Bladder microvascular endothelial cell (primary cell): ENCODE data around the gene CPXM1. TPM values are rescaled to one million over a fixed set of nuclear protein-coding genes. Genes with fewer than 3 reads are reported as not detected.

Experiments used
- total RNA-seq: library from RNA; depleted of rRNA; stranded (reverse); fragments of >200 nt; gene quantifications from 2 replicates; pipeline ENCODE4 v1.2.3, GENCODE V29; 2014

CPXM1 gene
- total RNA-seq, result under 0.01 and 0.38 TPM in 2 replicates

DNA sequence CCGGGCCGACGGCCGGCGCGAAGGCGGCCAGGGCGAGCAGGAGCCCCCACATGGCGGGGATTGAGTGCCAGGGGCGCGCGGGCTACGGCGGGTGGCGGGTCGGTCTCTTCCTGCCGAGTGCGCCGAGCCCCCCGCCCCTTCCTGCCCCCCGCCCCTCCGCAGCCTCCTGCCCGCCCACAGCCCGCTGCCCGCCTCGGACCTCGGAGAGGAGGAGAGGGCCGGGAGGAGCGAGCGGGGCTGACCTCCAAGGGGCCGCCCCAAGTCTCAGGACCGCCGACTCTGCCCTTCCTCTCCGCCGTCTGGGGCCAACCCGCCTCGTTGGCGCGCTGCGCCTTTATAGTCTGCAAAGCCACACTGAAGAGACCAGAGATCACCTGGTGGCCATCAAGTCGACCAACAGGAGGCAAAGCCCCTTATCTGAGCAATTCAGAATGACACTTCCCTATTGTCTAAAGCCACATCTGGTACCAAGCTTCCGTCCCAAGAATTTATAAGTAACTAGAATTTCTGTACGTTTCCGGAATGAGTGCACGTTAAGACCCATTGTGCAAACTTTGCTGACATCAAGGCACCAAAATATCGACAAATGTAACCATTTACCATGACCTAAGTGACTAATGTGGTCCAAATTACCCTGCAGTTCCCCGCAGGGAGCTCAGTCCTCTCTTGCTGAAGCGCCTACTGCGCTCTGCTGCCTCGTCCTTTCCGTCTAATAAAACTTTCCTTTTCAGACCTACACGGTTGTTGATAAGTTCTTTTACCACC is at the start of gene CPXM1:
Gene CPXM1, minus strand, starts transcription at position 107 of the 765 bp plus-strand sequence. Its CDS starts 55 bp downstream, at position 52.

DNA sequence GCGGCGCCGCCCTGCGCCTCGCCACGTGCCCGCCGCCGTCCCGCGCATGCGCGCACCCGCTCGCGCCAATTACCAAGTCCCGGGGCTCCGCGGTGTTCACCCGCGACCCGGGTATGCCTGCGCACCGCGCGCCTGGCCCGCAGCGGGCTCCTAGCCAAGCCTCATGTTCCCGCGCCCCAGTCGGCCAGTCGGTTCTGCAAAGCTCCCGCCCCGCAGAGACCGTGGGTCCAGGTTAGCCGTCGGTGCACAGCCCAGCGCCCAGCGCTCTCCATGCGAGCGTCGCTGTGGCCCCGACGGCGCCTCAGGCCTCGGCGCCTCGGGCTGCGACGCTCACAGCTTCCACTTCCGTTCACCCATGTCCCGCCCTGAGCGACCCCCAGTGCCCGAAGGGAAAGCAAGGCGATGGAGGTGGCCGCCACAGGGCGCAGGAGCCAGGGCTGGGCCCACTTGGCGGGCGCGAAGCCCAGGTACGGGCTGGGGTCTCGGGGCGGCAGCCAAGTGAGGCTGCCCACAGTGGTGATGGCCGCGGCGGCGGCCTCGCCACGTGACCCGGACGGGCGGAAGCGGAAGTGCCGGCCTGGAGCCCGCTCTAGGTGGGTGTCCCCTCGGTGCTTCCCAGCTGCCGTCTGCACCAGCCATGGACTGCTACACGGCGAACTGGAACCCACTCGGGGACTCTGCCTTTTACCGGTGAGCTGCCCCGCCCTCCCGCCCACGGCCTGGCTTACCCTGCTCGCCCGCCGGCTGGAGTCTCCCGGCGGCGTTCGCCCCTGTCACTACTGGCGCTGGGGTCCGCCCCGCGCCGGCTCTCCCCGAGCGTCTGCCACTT is 39.9 kb upstream of the CPXM1 start, which contains the start of the genes PCED1A and VPS16:
Gene PCED1A, minus strand, starts transcription at position 518 of the 829 bp plus-strand sequence. CDS start 743 bp downstream, outside the sequence.
Gene VPS16, plus strand, starts transcription at position 608 of the 829 bp plus-strand sequence. Its CDS starts 30 bp downstream, at position 638.

GRCh38 chr20:2816030-2816582 is 15.7 kb upstream of the CPXM1 start, which contains the start of gene TMEM239:
TSS of gene TMEM239 (plus strand) at chr20:2816364. CDS start at chr20:2816555, 191 bp downstream.

DNA sequence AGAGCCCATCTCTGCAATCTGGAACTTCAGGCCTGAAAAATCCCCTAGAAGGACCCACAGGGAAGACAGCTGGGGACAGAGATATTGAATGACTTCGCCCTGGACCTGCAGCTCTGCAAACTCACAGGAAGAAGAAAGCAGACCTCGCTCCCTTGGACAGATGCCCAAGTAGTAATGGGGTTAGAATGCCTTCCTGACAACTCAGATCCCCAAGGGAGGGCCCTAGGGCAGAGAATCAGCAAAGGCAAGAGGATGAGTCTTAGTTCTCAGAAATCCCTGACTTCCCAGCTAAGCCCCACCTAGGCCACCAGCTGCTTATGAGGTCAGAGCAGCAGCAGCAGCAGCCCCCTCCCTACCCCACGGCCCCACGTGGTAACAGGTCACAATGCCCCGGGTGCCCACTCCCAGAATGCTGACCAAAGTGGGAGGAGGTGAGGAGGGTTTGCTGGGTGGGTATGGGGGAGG is 14.2 kb upstream of the CPXM1 start, which contains the start of gene C20orf141:
Gene C20orf141, plus strand, starts transcription at position 401 of the 465 bp plus-strand sequence. CDS start 198 bp downstream, outside the sequence.

Other genes starting within 250 kb of the CPXM1 start
- gene NOP56, start 148.0 kb downstream of the CPXM1 start, total RNA-seq, result 148 and 221 TPM in 2 replicates
- gene IDH3B, start 136.4 kb downstream of the CPXM1 start, total RNA-seq, result 103 and 111 TPM in 2 replicates
- gene EBF4, start 107.8 kb downstream of the CPXM1 start, total RNA-seq, result under 0.01 and 2.6 TPM in 2 replicates
- gene C20orf141, start 14.4 kb upstream of the CPXM1 start, total RNA-seq, result not detected in 2 replicates
- not detected in 2 replicates for gene TMEM239, start 15.7 kb upstream of the CPXM1 start, total RNA-seq
- 11.5 and 22.4 TPM in 2 replicates for gene PCED1A, start 40.0 kb upstream of the CPXM1 start, total RNA-seq
- 42.3 and 52.3 TPM in 2 replicates for gene VPS16, start 40.1 kb upstream of the CPXM1 start, total RNA-seq
- gene PTPRA, start 72.9 kb upstream of the CPXM1 start, total RNA-seq, result 19.8 and 29.6 TPM in 2 replicates
- gene GNRH2, start 243.0 kb upstream of the CPXM1 start, total RNA-seq, result 0.25 TPM in 1 of 2 replicates, not detected in the other
- 36.4 and 36.6 TPM in 2 replicates for gene MRPS26, start 245.4 kb upstream of the CPXM1 start, total RNA-seq